Right ventricle myocardium inferior (tissue), 1 donor: Measurements from ENCODE around the gene PTTG1. TPM values are rescaled to one million over a fixed set of nuclear protein-coding genes. Genes with fewer than 3 reads are reported as not detected.
A peak's percentile ranks its signal among the peaks of the same experiment; 100 is the strongest.

Source experiments
- ATAC-seq: fragments of 200-7000 bp; cut with Tn5 transposase; one replicate; pipeline ENCODE4 v1.9.1; 2020; ENCODE audit warnings: mild to moderate bottlenecking, moderate library complexity
- DNase-seq: peaks from one replicate; pipeline ENCODE4 v3.0.0; 2021; ENCODE audit errors: missing footprints
- intact Hi-C: fragments of 100-400 bp; cut with DNase I; formaldehyde crosslinking; loops from one replicate; pipeline ENCODE4 v1.11.0; 2022
- long read RNA-seq: library from polyadenylated mRNA; unstranded; transcript quantifications from one replicate; pipeline ENCODE4 v2.0.0, GENCODE V29; 2021
- total RNA-seq: library from RNA; stranded (reverse); fragmentation: NEBNext Ultra II Directional; extraction: Animal tissue kit (Norgen Biotek cat#: 25700); gene quantifications from one replicate; pipeline ENCODE4 v1.2.1, GENCODE V29; 2021
- donor health status: DM: no; HTN: yes; CAD: no; lungs with severe emphysema.

The PTTG1 gene
- 1.4 TPM for total RNA-seq
- long read RNA-seq, result 0 reads

DNA sequence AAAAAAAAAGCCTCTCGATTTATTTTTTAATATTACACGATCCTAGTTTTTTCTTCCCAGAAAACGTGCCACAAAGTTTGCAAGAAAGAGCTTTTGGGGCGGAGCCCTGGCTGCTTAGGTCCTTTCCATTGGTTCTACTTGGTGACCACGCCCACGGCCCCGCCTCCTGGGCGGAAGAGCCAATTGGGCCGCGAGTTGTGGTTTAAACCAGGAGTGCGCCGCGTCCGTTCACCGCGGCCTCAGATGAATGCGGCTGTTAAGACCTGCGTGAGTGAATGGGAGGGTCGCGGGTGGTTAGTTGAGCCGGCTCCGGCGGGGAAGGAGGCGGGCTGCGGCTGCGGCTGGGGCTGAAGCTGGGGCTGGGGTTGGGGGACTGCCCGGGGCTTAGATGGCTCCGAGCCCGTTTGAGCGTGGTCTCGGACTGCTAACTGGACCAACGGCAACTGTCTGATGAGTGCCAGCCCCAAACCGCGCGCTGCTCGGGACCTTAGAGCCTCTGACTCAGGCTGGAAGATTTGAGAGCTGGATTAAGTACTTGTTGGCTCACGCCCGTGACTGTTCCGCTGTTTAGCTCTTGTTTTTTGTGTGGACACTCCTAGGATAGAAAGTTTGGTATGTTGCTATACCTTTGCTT, at the start of gene PTTG1:
TSS of gene PTTG1 (plus strand) at position 231 of the 634 bp plus-strand sequence. CDS start 458 bp downstream, outside the sequence.
- intact Hi-C loops, result no loop called here
- DNase-seq, result peak; percentile 98
- peak; percentile 87 for ATAC-seq

DNA sequence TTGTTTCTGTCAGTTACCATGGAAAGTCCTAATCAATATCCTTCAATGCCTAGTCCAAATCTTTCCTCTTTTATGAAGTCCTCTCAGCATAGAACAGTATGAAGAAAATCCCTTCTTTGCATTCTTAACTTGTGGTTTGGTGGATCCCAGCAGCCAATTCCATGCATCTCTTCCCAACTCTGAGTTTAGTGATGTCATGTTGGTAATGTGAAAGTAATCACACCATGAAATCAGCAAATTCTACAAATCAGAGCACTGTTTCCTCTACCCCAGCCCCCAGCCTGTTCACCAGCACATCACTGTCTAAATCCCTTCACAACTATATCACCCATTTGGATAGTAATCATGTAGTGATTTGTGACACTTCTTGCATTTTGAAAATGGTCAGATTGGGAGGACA, 46.5 kb upstream of the PTTG1 start:
- DNase-seq (no peak), ATAC-seq (no peak)
- intact Hi-C loops, result no loop called here

DNA sequence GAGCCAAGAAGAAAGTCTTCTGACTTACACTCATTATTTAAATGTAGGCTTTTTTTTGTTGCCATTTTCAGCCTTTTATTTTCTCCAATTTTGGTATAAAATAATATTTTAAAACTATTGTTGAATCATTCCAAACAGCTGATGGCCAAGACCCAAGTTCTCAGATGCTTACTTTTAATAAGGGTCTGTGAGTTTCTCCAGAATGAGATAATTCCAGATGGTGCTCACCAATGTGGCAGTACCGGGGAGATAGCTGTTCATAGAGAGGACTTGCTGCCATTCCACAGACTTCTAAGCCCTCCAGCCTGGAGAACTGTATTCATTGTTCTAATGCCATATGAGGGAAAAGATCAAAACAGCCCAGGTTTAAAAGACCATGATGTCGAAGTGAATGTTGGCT, 46.0 kb upstream of the PTTG1 start:
- ATAC-seq (no peak), DNase-seq (no peak)
- intact Hi-C loops, result no loop called here

DNA sequence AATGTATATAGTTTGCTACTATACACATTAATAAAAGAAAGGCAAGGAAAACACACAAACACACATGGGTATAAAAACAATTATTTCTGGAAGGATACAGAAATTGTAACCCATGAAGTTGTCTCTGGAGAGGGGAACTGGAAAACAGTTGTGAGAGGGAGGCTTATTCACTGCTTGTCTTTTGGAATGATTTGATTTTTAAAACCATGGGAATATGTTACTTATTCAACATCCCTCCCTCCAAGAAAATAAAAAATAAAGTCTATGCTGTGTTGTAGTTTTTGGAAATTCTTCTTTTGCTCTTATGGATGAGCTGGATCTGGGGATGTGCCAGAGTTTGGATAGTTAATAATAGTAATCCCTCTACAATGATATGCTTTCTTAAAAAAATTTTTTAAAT, 45.2 kb upstream of the PTTG1 start:
- ATAC-seq (no peak), DNase-seq (no peak)
- intact Hi-C loops, result no loop called here

DNA sequence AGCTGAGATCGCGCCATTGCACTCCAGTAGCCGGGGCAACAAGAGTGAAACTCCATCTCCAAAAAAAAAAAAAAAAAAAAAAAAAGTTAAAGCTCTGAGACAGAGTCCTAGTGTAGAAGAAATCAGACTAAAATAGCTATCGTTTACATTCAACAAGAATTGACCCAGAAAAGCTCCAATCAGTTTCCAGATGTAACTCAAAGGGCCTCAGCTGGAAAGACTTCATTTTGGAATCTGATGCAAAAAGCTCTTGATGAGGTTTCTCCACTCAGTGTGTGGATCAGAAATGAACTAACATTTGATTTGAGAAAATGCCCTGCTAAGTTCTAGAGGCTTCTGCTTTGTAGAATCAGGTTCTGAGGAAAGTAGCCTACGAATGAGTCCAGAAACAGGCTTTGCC, 44.0 kb upstream of the PTTG1 start:
- DNase-seq, result no peak
- ATAC-seq, result no peak
- intact Hi-C loops, result no loop called here

DNA sequence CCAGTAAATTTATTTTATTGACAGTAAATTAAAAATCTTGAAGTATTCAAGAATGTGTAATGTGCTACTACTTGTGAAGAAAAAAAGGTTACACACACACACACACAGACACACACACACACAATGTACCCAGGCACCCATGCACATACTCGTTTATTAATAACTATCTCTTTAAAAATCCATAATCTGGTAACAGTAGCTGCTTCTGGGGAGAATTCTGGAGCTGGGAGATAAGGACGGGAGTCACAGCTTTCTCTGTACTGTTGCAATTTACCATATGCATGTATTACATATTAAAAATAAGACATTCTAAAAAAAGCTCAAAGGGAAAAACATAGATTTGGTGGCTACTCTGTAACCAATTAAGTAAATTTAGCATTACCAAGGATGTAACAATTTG, 43.3 kb upstream of the PTTG1 start:
- intact Hi-C loops, result no loop called here

DNA sequence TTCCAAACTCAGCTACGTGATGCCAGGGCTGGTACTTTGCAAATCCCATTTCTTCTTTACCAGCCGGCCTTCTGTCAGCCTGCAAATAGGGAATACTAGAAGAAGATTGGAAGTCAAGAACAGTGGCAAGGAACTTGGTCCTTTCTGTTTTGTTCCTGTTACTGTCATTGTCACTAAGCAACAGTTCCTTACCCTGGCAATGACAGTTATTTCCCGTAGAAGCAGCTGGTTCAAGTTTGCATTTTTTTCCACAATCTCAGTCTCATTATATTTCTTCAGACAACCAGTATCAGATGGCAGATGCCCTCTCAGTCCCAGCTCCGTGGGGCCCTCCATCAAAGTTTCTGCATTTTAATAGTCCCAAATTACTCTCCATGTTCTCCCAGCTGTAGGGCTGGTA, 42.1 kb upstream of the PTTG1 start:
- DNase-seq (no peak), ATAC-seq (peak; percentile 46)
- intact Hi-C loops, result no loop called here

More for the DNA sequence above, 43.3 kb upstream of the PTTG1 start:
- ATAC-seq (no peak), DNase-seq (no peak)

DNA sequence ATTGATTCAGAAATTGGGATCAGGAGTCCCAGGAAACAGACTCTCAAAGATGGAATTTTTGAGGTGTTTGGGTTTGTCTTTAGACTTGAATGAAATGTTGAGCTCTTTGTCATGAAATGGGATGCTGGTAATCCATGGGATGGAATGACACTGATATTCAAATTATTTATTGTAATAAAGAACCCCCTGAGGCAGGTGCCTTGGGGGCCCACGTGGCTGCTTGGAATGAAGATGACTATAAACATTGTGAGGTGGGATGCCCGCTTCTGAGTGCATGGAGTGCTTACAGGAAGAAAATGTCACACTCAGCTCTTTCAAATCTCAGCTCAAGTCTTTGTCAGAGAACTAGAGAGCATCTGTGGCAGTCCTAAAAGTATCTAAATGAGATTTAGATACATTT, 41.6 kb upstream of the PTTG1 start:
- DNase-seq (no peak), ATAC-seq (no peak)
- intact Hi-C loops, result no loop called here

DNA sequence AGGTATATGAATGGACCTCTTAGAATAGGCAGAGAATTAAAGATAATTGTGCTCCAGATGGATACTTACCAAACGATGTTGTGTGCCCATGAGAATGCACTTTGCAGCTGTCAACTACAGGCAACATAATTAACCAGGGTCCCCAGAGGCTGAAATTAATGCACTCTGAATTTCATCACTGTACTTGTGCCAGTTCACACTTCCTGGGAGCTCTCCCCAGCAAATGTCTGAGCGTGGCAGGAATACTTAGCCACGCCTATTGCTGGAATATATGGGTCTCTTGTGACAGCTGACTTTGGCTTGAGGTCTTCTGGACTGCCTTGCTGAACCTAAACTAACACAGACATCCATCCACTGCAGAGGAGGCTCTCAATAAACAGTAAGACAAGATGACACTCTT, 39.3 kb upstream of the PTTG1 start:
- DNase-seq (no peak), ATAC-seq (no peak)
- intact Hi-C loops, result no loop called here

DNA sequence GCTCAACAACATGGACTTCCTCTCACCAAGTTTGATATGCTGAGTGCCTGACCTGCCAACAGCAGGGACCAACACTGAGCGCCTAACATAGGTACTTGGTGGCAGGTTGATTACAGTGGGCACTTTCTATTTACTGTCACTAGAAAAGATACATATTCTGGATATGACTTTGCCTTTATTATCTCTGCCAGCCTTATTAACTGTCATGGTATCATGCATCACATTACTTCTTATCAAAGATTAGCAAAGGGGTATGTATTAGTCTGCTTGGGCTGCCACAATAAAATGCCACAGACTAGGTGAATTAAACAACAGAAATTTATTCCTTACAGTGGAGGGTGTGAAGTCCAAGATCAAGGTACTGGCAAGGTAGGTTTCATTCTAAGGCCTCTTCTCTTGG, 37.0 kb upstream of the PTTG1 start:
- intact Hi-C loops, result no loop called here
- DNase-seq (no peak), ATAC-seq (no peak)

DNA sequence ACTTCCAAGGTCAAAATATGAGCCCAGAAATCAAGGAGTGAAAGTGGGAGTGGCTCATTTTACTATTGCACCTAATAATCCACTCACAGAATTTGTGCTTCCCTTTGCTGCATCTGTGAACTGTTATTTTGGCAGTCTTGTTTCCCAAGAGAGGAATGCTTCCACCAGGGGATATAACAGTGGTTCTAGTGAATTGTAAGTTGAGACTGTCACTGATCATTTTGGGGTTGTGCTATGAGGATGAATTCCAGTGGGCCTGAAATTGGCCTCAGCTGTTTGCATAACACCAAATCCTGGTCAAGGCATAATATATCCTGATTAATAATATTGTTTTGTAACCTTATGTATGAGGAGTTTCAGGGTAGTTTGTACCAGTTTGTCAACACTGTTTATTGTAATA, 36.2 kb upstream of the PTTG1 start:
- no peak for DNase-seq
- no peak for ATAC-seq
- intact Hi-C loops, result no loop called here

DNA sequence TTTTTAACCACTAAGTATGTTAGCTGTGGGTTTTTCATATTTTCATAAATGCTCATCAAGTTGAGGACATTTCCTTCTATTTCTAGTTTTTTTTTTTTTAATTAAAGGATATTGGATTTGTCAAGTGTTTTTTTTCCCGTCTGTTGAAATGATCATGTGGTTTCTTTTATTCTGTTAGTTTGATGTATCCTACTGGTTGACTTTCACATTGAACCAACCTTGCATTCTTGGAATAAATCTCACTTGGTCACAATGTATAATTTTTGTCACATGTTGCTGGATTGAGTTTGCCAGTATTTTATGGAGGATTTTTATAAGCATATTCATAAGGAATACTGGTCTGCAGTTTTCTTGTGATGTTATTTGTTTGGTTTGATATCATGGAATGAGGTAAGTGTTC, 34.2 kb upstream of the PTTG1 start:
- intact Hi-C loops, result no loop called here
- DNase-seq (no peak), ATAC-seq (no peak)

DNA sequence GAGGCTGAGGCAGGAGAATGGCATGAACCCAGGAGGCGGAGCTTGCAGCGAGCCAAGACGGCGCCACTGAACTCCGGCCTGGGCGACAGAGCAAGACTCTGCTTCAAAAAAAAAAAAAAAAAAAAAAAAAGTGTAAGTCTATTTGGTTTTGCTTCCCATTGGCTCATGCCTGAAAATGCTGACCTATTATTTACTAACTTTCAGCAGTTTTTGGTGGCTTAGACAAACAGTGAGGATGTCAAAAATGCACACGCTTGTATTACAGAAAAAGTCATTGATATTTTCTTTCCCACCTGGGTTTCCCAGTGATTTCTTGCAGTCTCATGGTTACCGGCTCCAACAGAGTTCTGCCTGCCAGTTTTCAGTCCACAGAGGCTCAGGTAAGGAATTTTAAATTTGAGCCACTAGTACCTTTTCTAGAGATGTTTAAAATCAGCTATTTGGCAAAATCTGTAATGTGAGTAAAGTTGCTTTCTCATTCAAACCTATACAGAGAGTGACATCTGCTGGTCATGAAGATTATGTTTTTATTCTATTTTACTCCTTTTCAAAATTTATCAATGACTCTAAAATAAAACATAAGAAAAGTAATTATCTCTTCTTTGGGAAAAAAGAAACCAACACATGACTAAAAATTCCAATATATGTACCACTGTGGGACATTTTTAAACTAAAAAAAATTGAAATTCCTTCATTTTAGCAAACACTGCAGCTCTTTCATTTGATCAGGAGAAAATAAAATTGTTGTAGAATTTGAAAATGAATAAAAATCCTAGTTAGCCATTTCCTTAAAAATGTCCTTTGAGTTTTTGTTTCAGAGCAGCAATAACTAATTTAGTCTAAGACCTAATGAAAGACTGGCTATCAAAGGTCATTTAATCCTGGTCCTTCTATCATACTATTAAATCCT, 30.6 kb upstream of the PTTG1 start:
- DNase-seq (no peak), ATAC-seq (no peak)
- intact Hi-C loops, result loop anchor here (2.0 to 5.0 kb wide), 2 partner anchors 192 to 369 kb away; no protein-coding TSS in a partner anchor

DNA sequence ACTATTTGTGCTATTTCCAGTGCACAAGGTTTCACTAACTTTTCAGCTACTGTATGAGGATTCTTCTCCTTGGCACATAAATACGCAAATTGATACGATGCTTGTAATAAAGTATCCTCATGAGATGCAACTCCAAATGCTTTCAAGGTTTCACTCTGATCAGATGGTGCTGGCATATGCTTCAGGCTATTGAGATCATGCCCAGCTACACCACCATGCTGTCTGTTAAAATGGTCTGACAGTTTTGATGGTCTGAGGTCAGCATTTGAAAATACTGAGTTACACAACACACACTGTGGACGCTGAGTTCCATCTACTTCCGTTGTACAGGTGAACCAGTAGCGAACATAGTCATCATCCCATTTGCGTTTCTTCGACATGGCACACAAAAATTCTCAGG, 26.5 kb upstream of the PTTG1 start:
- ATAC-seq (no peak), DNase-seq (no peak)
- intact Hi-C loops, result no loop called here

DNA sequence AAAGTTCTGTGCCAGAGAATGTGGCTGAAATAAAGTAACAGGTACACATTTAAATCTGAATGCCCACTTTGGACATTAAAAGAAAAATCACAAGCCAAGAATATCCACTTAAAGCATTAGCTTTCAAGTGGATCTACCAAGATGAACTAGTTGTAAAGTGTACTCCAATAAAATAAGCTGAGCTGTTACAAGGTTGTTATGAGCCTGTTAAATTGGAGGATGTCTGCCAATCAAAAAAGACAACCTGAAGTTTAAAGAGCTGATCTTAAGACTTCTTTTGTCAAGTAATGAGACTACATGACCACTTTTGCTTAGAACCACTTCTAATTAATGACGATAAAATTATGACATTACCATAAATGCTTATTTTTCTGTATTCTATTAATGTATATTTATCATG, 24.2 kb upstream of the PTTG1 start:
- ATAC-seq, result no peak
- intact Hi-C loops, result no loop called here
- DNase-seq, result no peak

DNA sequence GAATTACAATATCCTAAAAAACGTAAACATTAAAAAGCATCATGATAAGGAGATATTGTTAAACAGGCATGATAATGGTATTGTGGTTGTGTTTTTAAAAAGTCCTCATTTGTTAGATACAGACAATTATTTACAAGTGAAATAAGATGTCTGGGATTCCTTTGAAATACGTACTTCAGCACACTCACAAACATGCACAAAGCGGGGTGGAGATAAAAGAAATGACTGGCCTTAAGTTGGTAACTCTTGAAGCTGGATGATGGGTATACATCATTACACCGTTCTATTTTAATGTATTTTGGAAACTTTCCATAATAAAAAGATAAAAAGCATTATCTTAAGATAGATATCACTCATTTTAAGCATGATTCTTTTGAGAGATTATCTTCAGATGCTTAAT, 22.8 kb upstream of the PTTG1 start:
- ATAC-seq (no peak), DNase-seq (no peak)
- intact Hi-C loops, result no loop called here

DNA sequence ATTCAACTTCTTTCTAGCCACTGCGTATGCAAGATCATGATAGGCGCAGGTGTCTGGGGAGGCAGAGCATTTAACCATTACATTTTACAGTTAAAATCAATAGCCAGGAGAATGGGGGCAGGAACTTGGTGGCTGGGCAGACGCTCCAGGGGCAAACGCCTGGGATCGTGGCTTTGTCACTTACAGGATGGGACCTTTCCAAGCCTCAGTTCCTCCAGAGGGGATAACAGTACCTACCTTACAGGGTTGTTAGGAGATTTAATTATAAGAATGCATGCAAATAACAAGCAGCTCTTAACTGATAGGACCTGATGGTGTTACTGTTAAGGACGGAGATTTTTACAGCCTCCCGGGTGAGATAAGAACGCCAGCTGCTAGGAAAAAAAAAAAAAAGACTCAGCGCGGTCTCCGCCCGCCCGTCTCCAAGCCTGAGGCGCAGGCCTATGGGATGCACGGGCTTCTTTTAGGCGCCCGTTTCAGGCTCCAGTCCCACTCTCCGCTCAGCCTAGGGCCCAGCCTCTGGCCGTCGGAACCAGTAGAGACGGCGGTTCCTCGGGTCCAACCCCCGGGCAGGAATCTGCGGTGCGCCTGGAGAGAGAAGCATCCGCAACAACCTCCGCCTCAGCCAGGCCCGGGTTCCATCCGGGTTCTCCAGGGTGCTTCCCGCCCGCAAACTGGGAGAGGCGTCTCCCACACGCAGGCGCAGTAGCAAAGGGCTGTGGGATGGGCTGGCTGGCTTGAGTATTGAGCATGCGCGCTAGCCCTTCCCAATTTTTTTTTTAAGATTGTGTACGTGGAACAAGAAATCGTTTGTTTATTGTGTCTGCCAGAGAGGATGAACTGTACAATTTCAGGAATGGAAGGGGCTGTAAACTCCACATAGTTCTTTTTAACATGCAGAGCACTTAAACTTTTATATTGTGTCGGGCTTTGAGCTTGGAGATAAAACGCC, 22.0 kb upstream of the PTTG1 start, which contains the start of gene FAM200C:
TSS of gene FAM200C (minus strand) at position 653 of the 952 bp plus-strand sequence. CDS start 4,564 bp downstream, outside the sequence.
- intact Hi-C loops, result no loop called here
- DNase-seq, result peak; percentile 94
- peak; percentile 97 for ATAC-seq

DNA sequence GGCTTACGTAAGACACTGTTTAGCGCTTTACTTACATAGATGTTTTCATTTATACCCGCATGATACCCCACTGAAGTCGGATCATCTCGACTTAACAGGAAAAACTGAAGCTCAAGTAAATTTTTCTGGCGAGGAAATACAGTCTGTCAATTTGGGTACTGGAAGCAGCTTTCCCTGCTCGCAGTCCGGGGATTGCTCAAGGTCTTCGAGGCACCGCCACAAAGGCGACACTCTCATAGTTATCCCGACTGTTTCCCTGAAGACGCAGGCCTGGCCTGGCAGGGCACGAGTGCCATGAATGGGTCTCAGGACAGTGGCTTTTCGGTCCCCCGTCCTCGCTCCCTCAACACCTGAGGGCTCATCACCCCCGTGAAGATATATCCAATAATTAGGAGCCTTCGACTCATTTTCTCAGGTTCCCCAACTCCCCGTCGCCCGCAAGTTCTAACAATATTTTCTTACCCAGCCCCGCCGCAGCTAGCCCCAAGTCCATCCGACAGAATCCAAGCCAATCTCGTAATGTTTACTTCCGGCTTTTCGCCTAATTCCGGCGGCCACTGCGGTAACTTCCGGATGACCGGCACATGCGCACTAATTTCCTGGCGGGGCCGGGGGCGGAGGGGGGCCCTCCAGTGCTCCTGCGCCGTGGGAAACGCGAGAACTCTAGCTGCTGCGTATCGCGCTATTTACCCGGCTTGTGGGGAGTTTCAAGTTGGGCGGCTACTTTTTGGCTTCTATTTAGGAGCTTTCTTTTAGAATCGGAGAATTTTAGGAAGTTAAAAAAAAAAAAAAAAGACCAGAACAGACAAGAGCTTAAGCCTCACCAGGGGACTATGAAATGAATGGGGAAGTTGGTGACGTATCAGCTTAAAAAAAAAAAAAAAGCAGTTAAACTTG, 2.8 kb upstream of the PTTG1 start, which contains the start of gene SLU7:
TSS of gene SLU7 (minus strand) at position 521 of the 897 bp plus-strand sequence. CDS start 3,787 bp downstream, outside the sequence.
- intact Hi-C loops, result no loop called here
- DNase-seq (peak; percentile 95), ATAC-seq (peak; percentile 95)
